Esophagus squamous epithelium (tissue), 5 donors: ENCODE measurements around the gene EBPL. TPM values are rescaled to one million over a fixed set of nuclear protein-coding genes. Genes with fewer than 3 reads are reported as not detected.

Experiments
- DNase-seq: peaks from one replicate; lab custom pipeline; 2025; lab: John Stamatoyannopoulos, UW
- H3K27ac ChIP-seq, 4 donors: fragments of 200-600 bp; sonication (generic); one replicate each; pipeline ENCODE4 v1.5.1; 2016 to 2019; ENCODE audit warnings: mild to moderate bottlenecking in 1 of 4
- H3K27me3 ChIP-seq, 4 donors: fragments of 200-600 bp; sonication (generic); 1 replicate in 3 of 4; 2 replicates in 1 of 4; pipeline versions ENCODE4 v1.5.1 to v1.6.0; 2017 to 2021; ENCODE audit warnings: antibody characterized with exemption in 1 of 4
- H3K36me3 ChIP-seq, 3 donors: fragments of 200-600 bp; sonication (generic); one replicate each; pipeline ENCODE4 v1.5.1; 2016 to 2019
- H3K4me1 ChIP-seq, 3 donors: fragments of 200-600 bp; sonication (generic); one replicate each; pipeline ENCODE4 v1.5.1; 2017 to 2019
- H3K4me3 ChIP-seq, 4 donors: fragments of 200-600 bp; sonication (generic); 1 replicate in 3 of 4; 2 replicates in 1 of 4; pipeline ENCODE4 v1.5.1; 2016 to 2019; ENCODE audit warnings: mild to moderate bottlenecking in 2 of 4, moderate library complexity in 1 of 4
- H3K9me3 ChIP-seq, 3 donors: fragments of 200-600 bp; sonication (generic); one replicate each; pipeline ENCODE4 v1.5.1; 2016 to 2019
- CTCF ChIP-seq, 6 experiments: fragments of 450-650 bp in 4 of 6; fragments of 200-600 bp in 2 of 6; sonication (generic) in 2 of 6; IDR thresholded peaks; one replicate each; pipeline ENCODE4 v1.5.1; 2016 to 2019; ENCODE audit warnings: antibody characterized with exemption in 6 of 6, mild to moderate bottlenecking in 4 of 6, moderate library complexity in 4 of 6
- POLR2A ChIP-seq, 4 donors: fragments of 450-650 bp; IDR thresholded peaks; one replicate each; pipeline ENCODE4 v1.6.1; 2017; ENCODE audit warnings: antibody characterized with exemption in 4 of 4, mild to moderate bottlenecking in 4 of 4, moderate library complexity in 3 of 4
- WGBS, 2 donors: methylation state at CpG; one replicate each; pipeline ENCODE4 v1.1.5; 2018; 5-methylcytosine and 5-hydroxymethylcytosine counted together
- intact Hi-C: fragments of 100-400 bp; cut with DNase I; formaldehyde crosslinking; loops from one replicate; pipeline ENCODE4 v1.15.0; 2022
- total RNA-seq, 4 donors: library from RNA; depleted of rRNA; stranded (reverse); fragments of >200 nt; gene quantifications; one replicate each; pipeline ENCODE4 v1.1.0, GENCODE V29; 2016
- donor health status: DM: yes; HTN: yes; CAD: no.

EBPL gene
- total RNA-seq, 4 donors from 2014 or later = 117 to 146 (median 127) TPM

GRCh38 chr13:49638744-49639072 lies 52.6 kb downstream of the EBPL start:
- TF ChIP-seq CTCF (IDR thresholded peaks at IDR 0.05) (no peak), POLR2A (IDR thresholded peaks at IDR 0.05) (no peak)
- H3K36me3 ChIP-seq = no peaks in the 10 kb centered on the region
- no peak overlapping the region for H3K4me3 ChIP-seq
- no peaks in the 10 kb centered on the region for H3K27me3 ChIP-seq
- no peak for DNase-seq
- peak overlapping the region in 3 of 4 donors; percentile 62 to 84 (median 74) for H3K27ac ChIP-seq
- peaks cover 0 to 60% (median 16%) of the 10 kb centered on the region in 3 donors for H3K4me1 ChIP-seq
- WGBS, 2 donors = 78 to 81% methylated on average over 2 of the region's 2 CpGs
- intact Hi-C loops = no loop called here
- H3K9me3 ChIP-seq = no peaks in the 10 kb centered on the region

- Histone ChIP-seq H3K27me3 (no peaks in the 10 kb centered on the region), H3K4me3 (no peak overlapping the region), H3K36me3 (no peaks in the 10 kb centered on the region), H3K27ac (peak overlapping the region in 3 of 4 donors; percentile 62 to 84 (median 74)), H3K4me1 (peaks cover 0 to 60% (median 16%) of the 10 kb centered on the region in 3 donors), H3K9me3 (no peaks in the 10 kb centered on the region)
- intact Hi-C loops = no loop called here
- WGBS, 2 donors = 59 to 63% methylated on average over 3 to 4 of the region's 4 CpGs
- no peak for TF ChIP-seq POLR2A (IDR thresholded peaks at IDR 0.05)
- no peak for TF ChIP-seq CTCF (IDR thresholded peaks at IDR 0.05)
- no peak for DNase-seq
Observed at GRCh38 chr13:49638030-49638743, 53.1 kb downstream of the EBPL start.

- no peaks in the 10 kb centered on the region for H3K36me3 ChIP-seq
- 92 to 93% methylated on average over 4 to 5 of the region's 5 CpGs for WGBS, 2 donors
- no peaks in the 10 kb centered on the region for H3K9me3 ChIP-seq
- peaks cover 0 to 49% (median 9%) of the 10 kb centered on the region in 3 donors for H3K4me1 ChIP-seq
- no peak overlapping the region for H3K4me3 ChIP-seq
- no peak for DNase-seq
- intact Hi-C loops = no loop called here
- TF ChIP-seq CTCF (IDR thresholded peaks at IDR 0.05) (no peak), POLR2A (IDR thresholded peaks at IDR 0.05) (no peak)
- no peak overlapping the region for H3K27ac ChIP-seq
- no peaks in the 10 kb centered on the region for H3K27me3 ChIP-seq
Observed at GRCh38 chr13:49636705-49637104, 54.6 kb downstream of the EBPL start.

GRCh38 chr13:49635599-49636433 lies 55.5 kb downstream of the EBPL start:
- intact Hi-C loops = no loop called here
- no peak for DNase-seq

More at GRCh38 chr13:49635599-49636433, 55.5 kb downstream of the EBPL start:
- no peak overlapping the region for H3K27ac ChIP-seq
- WGBS, 2 donors = 61 to 83% methylated on average over 8 to 10 of the region's 10 CpGs
- H3K4me3 ChIP-seq = peak overlapping the region in 2 of 4 donors; percentile 13 to 19
- no peak for TF ChIP-seq POLR2A (IDR thresholded peaks at IDR 0.05)
- TF ChIP-seq CTCF (IDR thresholded peaks at IDR 0.05) = no peak
- no peaks in the 10 kb centered on the region for H3K9me3 ChIP-seq
- no peaks in the 10 kb centered on the region for H3K27me3 ChIP-seq
- peaks cover 0 to 43% (median 0%) of the 10 kb centered on the region in 3 donors for H3K4me1 ChIP-seq
- H3K36me3 ChIP-seq = no peaks in the 10 kb centered on the region
